ENCODE measurements around the gene GRM2. TPM values are rescaled to one million over a fixed set of nuclear protein-coding genes. Genes with fewer than 3 reads are reported as not detected.
A peak's percentile ranks its signal among the peaks of the same experiment; 100 is the strongest.

Gene GRM2
- total RNA-seq, 2 donors from 2014 or later: 0.16 to 0.54 TPM

DNA sequence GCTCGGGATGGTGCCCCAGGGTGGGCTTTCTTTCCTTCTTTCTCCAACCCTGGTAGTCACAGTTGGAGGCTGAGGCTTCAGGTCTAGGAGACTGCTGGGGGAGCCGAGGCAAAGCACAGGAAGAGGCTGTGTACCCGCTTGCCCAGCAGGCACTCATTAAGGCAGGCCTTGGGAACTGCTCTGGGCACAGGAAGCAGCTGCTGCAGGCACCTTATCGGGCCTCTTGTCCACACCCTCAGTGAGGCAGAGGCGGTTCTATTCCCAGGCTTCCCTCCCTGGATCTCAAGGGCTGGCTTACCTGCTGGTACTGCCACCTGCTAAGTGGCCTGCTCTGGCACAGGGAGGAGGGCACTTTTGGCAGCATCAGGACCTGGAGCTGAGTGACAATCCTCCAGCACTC, 15.8 kb upstream of the GRM2 start:
- Mint-ChIP-seq H3K9me3 (no peaks in the 10 kb centered on the region), H3K27ac (peak overlapping the region in 1 of 2 donors; percentile 42), H3K36me3 (peaks cover 7 to 21% of the 10 kb centered on the region in 2 donors)
- DNase-seq (ENCODE audit: low spot score in 2 of 2): no peak
- ATAC-seq: no peak

- no peak for ATAC-seq
- peaks cover 4 to 15% of the 10 kb centered on the region in 2 donors for H3K36me3 Mint-ChIP-seq
- H3K9me3 Mint-ChIP-seq: no peaks in the 10 kb centered on the region
- DNase-seq (ENCODE audit: low spot score in 2 of 2): no peak
- peak overlapping the region in 1 of 2 donors; percentile 42 for H3K27ac Mint-ChIP-seq
These were observed 14.9 kb upstream of the GRM2 start for GRCh38 chr3:51691949-51692348.

DNA sequence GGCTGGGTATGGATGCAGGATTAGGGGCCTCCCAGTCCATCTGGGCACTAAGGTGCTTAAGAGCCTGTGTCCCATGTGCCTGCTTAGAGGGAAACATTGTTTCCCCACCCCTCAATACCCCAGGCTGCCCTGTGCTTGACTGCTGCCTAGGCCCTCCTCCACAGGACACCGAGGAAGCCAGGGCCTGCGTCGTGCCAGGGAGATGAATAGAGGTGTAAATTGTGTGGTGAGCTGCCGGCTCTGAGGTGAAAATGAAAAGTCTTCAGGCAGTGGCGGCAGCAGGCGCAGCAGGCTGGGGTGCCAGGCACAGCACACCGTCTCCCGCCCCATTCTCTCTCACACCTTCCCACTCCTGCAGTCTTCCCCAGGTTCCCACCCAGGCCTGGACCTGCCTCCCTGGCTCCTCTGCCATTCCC, 13.9 kb upstream of the GRM2 start:
- H3K36me3 Mint-ChIP-seq: peaks cover 0 to 7% of the 10 kb centered on the region in 2 donors
- no peak for ATAC-seq
- H3K9me3 Mint-ChIP-seq: no peaks in the 10 kb centered on the region
- DNase-seq (ENCODE audit: low spot score in 2 of 2): no peak
- no peak overlapping the region for H3K27ac Mint-ChIP-seq

DNA sequence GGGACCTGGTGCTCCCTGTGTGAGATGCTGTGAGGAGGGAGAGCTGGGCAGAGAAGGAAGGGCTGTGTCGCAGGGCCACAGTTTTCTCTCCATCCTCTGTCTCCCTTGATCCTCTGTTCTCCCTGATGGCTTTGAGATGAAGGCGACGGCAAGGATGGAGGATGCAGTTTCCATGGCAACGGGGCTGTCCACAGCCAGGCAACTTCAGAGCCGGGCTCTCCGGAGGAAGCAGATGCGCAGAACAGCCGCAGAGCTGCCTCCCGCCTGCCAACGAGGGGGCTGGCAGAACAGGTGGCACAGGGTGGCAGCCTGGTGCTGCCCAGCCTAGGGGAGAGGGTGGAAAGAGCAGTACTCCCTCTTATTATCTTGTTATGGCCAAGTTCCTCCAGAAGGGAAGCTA, 9.9 kb upstream of the GRM2 start:
- no peak for ATAC-seq
- H3K36me3 Mint-ChIP-seq: peaks cover 0 to 7% of the 10 kb centered on the region in 2 donors
- peak overlapping the region in 1 of 2 donors; percentile 55 for H3K27ac Mint-ChIP-seq
- H3K9me3 Mint-ChIP-seq: no peaks in the 10 kb centered on the region
- no peak for DNase-seq (ENCODE audit: low spot score in 2 of 2)

DNA sequence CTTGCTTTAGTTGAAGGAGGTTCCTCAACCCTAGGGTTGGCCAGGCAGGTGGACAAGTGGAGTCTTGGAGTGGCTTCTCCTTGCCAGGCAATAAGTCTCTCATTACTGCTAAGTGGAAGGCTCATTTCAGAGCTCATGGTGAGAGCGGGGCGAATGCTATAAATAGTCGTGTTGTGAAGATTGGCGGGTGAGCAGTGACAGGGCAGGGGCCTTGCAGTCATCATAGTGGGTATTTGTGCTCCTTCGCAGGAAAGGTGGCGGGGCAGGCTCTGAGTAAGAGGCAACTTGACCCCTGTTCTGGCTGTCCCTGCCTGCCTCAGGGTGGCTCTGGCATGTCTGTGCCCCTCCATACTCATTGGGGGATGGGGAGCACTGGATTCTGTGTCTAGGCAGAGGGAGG, 8.7 kb upstream of the GRM2 start:
- DNase-seq (ENCODE audit: low spot score in 2 of 2): no peak
- H3K27ac Mint-ChIP-seq: peak overlapping the region in 1 of 2 donors; percentile 75
- H3K9me3 Mint-ChIP-seq: no peaks in the 10 kb centered on the region
- peaks cover 0 to 7% of the 10 kb centered on the region in 2 donors for H3K36me3 Mint-ChIP-seq
- no peak for ATAC-seq

DNA sequence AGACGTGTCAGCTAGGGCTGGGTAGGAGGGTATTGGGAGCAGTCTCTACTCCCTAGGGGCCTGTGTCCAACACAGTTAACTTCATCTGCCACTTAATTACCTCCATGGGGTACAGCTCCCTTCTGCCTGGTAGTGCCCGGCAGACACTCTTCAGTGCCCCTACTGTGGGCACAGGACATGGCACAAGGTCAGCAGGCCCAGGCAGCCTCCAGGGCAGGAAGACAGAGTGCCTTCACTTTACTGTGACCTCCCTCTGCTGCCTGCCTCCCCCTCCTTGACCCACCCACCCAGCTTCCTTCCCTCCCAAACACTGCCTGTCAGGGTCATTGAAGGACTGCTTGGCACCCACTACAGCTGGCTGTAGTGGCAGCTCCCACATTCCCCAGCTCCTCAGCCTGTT, 6.5 kb upstream of the GRM2 start:
- H3K27ac Mint-ChIP-seq: no peak overlapping the region
- peaks cover 0 to 7% of the 10 kb centered on the region in 2 donors for H3K36me3 Mint-ChIP-seq
- DNase-seq (ENCODE audit: low spot score in 2 of 2) (no peak), ATAC-seq (no peak)
- no peaks in the 10 kb centered on the region for H3K9me3 Mint-ChIP-seq

DNA sequence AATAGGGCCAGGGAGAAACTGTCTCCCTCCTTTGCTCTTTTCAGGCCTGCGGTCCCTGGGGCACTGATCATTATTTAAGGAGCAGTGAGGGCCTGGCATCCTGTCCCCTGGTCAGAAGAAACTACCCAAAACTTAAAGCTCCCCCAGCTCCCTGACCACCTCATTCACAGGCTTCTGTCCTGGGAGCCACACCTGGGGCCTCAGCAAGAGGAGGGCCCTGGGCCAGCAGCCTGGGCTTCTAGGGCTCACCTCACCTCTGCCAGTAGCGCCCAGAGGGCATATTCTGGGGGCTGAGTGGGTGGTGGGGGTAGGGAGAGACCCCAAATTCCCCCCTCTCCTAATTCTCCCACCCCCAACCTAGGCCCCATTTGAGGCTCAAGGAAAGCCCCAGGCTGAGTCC, 4.7 kb upstream of the GRM2 start:
- DNase-seq (ENCODE audit: low spot score in 2 of 2) (no peak), ATAC-seq (no peak)
- Mint-ChIP-seq H3K36me3 (peaks cover 0 to 7% of the 10 kb centered on the region in 2 donors), H3K27ac (no peak overlapping the region), H3K9me3 (no peaks in the 10 kb centered on the region)

- H3K36me3 Mint-ChIP-seq: peaks cover 0 to 7% of the 10 kb centered on the region in 2 donors
- no peak for ATAC-seq
- no peak for DNase-seq (ENCODE audit: low spot score in 2 of 2)
- peak overlapping the region in 1 of 2 donors; percentile 50 for H3K27ac Mint-ChIP-seq
- H3K9me3 Mint-ChIP-seq: no peaks in the 10 kb centered on the region
These were observed 3.7 kb upstream of the GRM2 start for GRCh38 chr3:51703068-51703760.

DNA sequence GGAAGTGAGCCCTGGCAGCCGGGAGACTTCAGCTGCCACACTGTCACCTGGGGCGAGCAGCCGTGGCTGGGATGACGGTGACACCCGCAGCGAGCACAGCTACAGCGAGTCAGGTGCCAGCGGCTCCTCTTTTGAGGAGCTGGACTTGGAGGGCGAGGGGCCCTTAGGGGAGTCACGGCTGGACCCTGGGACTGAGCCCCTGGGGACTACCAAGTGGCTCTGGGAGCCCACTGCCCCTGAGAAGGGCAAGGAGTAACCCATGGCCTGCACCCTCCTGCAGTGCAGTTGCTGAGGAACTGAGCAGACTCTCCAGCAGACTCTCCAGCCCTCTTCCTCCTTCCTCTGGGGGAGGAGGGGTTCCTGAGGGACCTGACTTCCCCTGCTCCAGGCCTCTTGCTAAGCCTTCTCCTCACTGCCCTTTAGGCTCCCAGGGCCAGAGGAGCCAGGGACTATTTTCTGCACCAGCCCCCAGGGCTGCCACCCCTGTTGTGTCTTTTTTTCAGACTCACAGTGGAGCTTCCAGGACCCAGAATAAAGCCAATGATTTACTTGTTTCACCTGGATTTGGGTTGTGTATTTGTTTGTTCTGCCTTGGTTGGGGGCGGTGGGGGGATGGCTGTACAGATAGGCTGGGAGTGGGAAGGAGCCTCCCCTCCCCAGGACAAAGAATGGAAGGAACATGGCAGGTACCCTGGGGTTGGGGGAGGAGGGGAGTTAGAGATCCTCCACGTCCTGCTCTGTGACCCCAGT, 2.9 kb upstream of the GRM2 start:
- ATAC-seq (no peak), DNase-seq (ENCODE audit: low spot score in 2 of 2) (no peak)
- H3K36me3 Mint-ChIP-seq: peaks cover 0 to 7% of the 10 kb centered on the region in 2 donors
- no peaks in the 10 kb centered on the region for H3K9me3 Mint-ChIP-seq
- H3K27ac Mint-ChIP-seq: peak overlapping the region in 1 of 2 donors; percentile 65

DNA sequence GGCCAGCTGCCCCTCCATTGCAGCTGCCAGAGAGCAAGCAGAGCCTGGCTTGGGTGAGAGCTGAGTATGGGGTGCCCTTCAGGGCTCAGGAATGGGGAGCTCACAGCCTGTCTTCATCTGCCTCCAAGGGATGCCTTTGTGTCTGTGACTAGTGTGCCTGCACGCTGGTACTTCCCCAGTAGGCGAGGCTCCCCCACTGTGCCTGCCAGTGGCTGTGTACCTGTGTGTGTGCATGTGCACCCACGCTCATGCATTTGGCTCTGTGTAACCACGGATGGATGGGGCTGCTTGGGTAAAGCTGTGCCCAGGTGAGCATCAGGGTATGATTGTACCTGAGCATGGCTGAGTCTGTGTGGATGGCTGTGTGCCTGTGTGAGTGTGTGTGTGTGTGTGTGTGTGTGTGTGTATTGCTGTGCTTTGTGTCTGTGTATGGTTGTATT, 2.3 kb upstream of the GRM2 start:
- DNase-seq (ENCODE audit: low spot score in 2 of 2) (no peak), ATAC-seq (peak in 1 of 2 donors; percentile 8)
- Mint-ChIP-seq H3K9me3 (no peaks in the 10 kb centered on the region), H3K36me3 (peaks cover 0 to 2% of the 10 kb centered on the region in 2 donors), H3K27ac (no peak overlapping the region)

- DNase-seq (ENCODE audit: low spot score in 2 of 2) (no peak), ATAC-seq (no peak)
- H3K36me3 Mint-ChIP-seq: no peaks in the 10 kb centered on the region
- no peak overlapping the region for H3K27ac Mint-ChIP-seq
- H3K9me3 Mint-ChIP-seq: no peaks in the 10 kb centered on the region
These were observed 1.4 kb upstream of the GRM2 start for GRCh38 chr3:51705276-51706020.

- H3K9me3 Mint-ChIP-seq: no peaks in the 10 kb centered on the region
- DNase-seq (ENCODE audit: low spot score in 2 of 2): peak in 1 of 2 donors; percentile 44
- no peaks in the 10 kb centered on the region for H3K36me3 Mint-ChIP-seq
- H3K27ac Mint-ChIP-seq: no peak overlapping the region
- ATAC-seq: no peak
These were observed 815 bp upstream of the GRM2 start for GRCh38 chr3:51706021-51706485.

DNA sequence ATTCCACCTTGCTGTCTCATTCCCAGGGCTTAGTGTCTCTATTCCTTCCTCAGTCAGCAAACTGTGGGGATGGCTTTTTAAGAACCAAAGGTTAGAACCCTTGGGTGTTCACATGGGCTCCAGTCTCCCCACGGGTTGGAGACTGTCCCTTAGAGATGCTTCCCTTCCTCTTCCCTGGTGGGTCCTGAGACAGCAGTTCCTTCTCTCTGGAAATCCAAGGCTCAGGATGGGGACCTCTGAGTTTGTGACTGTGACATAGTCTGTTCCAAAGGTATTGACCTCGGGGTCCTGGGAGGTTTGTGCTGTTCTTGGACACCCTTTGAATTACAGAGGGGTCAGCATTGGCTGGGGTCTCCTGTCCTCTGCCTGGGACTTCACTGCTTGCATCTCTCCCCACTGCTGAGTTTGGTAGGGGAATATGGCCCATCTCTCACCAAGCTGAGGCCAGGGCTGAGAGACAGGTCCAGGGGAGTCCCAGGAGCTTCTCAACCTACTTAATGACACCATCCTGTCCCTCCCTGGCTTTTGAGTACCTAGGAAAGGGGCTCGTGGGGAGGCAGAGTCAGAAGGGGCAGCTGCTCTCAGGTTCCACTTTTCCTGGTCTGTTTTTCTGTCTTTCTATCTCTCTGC, 1.5 kb downstream of the GRM2 start:
- H3K9me3 Mint-ChIP-seq: no peaks in the 10 kb centered on the region
- ATAC-seq: no peak
- H3K36me3 Mint-ChIP-seq: no peaks in the 10 kb centered on the region

GRCh38 chr3:51709004-51709420, 2.1 kb downstream of the GRM2 start:
- H3K9me3 Mint-ChIP-seq: no peaks in the 10 kb centered on the region
- DNase-seq (ENCODE audit: low spot score in 2 of 2) (peak in 1 of 2 donors; percentile 47), ATAC-seq (peak in 1 of 2 donors; percentile 19)
- peak overlapping the region in 1 of 2 donors; percentile 59 for H3K27ac Mint-ChIP-seq
- H3K36me3 Mint-ChIP-seq: no peaks in the 10 kb centered on the region

More for the DNA sequence above, 1.5 kb downstream of the GRM2 start:
- peak overlapping the region in 1 of 2 donors; percentile 65 for H3K27ac Mint-ChIP-seq
- peak in 1 of 2 donors; percentile 45 for DNase-seq (ENCODE audit: low spot score in 2 of 2)

DNA sequence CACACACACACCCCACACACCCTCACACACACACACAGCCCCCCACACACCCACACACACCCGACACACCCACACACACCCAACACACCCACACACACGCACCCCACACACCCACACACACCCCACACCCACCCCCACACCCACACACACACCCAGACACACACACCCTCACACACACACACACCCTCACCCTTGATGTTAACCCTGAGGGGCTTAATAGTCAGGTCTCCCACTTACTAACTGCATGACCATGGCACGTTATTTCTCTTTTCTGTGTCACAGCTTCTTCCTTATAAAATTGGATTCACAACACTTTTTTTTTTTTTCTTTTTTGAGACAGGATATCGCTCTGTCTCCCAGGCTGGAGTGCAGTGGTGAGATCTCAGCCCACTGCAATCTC, 2.8 kb downstream of the GRM2 start:
- no peaks in the 10 kb centered on the region for H3K9me3 Mint-ChIP-seq
- ATAC-seq: peak; percentile 43 to 45
- no peak for DNase-seq (ENCODE audit: low spot score in 2 of 2)
- H3K27ac Mint-ChIP-seq: peak overlapping the region; percentile 70 to 98
- H3K36me3 Mint-ChIP-seq: no peaks in the 10 kb centered on the region

DNA sequence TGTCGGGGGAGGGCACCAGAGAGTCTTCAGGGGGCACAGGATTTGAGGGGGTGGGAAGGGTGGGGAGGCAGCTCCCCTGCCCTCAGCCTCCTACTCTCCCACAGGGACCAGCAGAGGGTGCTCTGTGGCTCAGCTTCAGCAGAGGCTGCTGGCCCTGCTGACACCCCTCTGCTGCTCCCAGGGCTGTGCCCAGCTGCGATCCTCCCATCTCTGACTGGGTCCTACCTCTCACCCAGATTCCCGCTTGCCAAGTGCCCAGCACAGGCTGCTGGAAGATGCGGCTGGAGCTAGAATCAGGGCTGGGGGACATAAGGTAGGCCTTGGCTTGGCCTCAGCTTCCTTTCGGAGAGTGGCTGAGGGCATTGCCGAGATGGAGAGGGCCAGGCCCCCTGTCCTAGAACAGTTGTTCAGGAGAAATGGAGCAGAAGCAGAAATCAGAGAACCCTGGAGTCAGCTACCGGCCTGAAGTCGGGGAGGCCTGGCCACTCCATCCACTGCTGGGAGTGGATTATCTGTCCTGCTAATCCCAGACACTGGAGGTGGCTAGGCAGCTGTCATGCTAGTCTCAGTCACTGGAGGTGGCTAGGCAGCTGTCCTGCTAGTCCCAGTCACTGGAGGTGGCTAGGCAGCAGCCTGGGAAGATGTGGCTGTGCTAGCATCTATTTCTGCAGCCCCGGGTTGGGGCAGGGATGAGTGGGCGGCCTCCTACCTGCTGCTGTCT, 3.9 kb downstream of the GRM2 start:
- DNase-seq (ENCODE audit: low spot score in 2 of 2): peak in 1 of 2 donors; percentile 55
- Mint-ChIP-seq H3K9me3 (no peaks in the 10 kb centered on the region), H3K36me3 (no peaks in the 10 kb centered on the region), H3K27ac (no peak overlapping the region)
- peak; percentile 25 to 46 for ATAC-seq

Data from activated naive CD4-positive, alpha-beta T cell treated with anti-CD3 and anti-CD28 coated beads, Interleukin-2, amount 50 U/mL, for 72 hours (primary cell).